MM.1S (cell line): ENCODE measurements around the gene STARD5.

Experiments used
- DNase-seq: peaks from one replicate; pipeline ENCODE4 v3.0.0-alpha.2; 2015
- H2AFZ ChIP-seq: fragments of 300-600 bp; sonication (generic); 2 replicates; pipeline ENCODE4 v1.6.0; 2016; ENCODE audit warnings: antibody characterized with exemption, low read length
- H3F3A ChIP-seq: fragments of 300-600 bp; sonication (generic); 2 replicates; pipeline ENCODE4 v1.6.1; 2016; ENCODE audit warnings: mild to moderate bottlenecking, antibody characterized with exemption, low read length, moderate library complexity, mixed read lengths; ENCODE audit not compliant: insufficient read depth
- H3K27ac ChIP-seq: fragments of 300-600 bp; sonication (generic); 2 replicates; pipeline ENCODE4 v1.5.1; 2016; ENCODE audit warnings: mild to moderate bottlenecking, low read length
- H3K27me3 ChIP-seq: fragments of 300-600 bp; sonication (generic); replicated peaks from 2 replicates; pipeline ENCODE4 v1.6.0; 2016; ENCODE audit warnings: low read length; ENCODE audit not compliant: insufficient read depth
- H3K36me3 ChIP-seq: fragments of 300-600 bp; sonication (generic); replicated peaks from 2 replicates; pipeline ENCODE4 v1.6.1; 2016; ENCODE audit warnings: mild to moderate bottlenecking, low read length, mixed read lengths; ENCODE audit not compliant: insufficient read depth
- H3K4me1 ChIP-seq: fragments of 300-600 bp; sonication (generic); 2 replicates; pipeline ENCODE4 v1.6.1; 2016; ENCODE audit warnings: low read length, mixed read lengths
- H3K4me2 ChIP-seq: fragments of 300-600 bp; sonication (generic); 2 replicates; pipeline ENCODE4 v1.6.0; 2016; ENCODE audit warnings: low read depth, low read length
- H3K4me3 ChIP-seq: fragments of 300-600 bp; sonication (generic); 2 replicates; pipeline ENCODE4 v1.5.1; 2016; ENCODE audit warnings: low read length, mixed read lengths
- H3K79me2 ChIP-seq: fragments of 300-600 bp; sonication (generic); 2 replicates; pipeline ENCODE4 v1.6.1; 2016; ENCODE audit warnings: mixed run types, low read length, mixed read lengths
- H3K9ac ChIP-seq: fragments of 300-600 bp; sonication (generic); 2 replicates; pipeline ENCODE4 v1.6.1; 2016; ENCODE audit warnings: low read length, mixed read lengths
- H3K9me2 ChIP-seq: fragments of 300-600 bp; sonication (generic); replicated peaks from 2 replicates; pipeline ENCODE4 v1.6.1; 2016; ENCODE audit warnings: mild to moderate bottlenecking, low read length, mixed read lengths; ENCODE audit not compliant: insufficient read depth
- H3K9me3 ChIP-seq: fragments of 300-600 bp; sonication (generic); replicated peaks from 2 replicates; pipeline ENCODE4 v1.6.1; 2016; ENCODE audit warnings: mild to moderate bottlenecking, low read length, mixed read lengths; ENCODE audit not compliant: insufficient read depth
- H4K20me1 ChIP-seq: fragments of 300-600 bp; sonication (generic); 2 replicates; pipeline ENCODE4 v1.6.1; 2016; ENCODE audit warnings: mild to moderate bottlenecking, low read length, moderate library complexity, mixed read lengths; ENCODE audit not compliant: insufficient read depth
- EZH2 ChIP-seq: fragments of 300-600 bp; sonication (generic); optimal IDR thresholded peaks from 2 replicates; pipeline ENCODE3; 2017; ENCODE audit warnings: low read depth, mild to moderate bottlenecking, antibody characterized with exemption, low read length, mixed read lengths
- EZH2phosphoT487 ChIP-seq: fragments of 300-600 bp; sonication (generic); IDR thresholded peaks from 2 replicates; pipeline ENCODE4 v1.6.1; 2018; ENCODE audit warnings: antibody characterized with exemption, low read length
- TF ChIP-seq, protein P1 (sequence below): fragments of 300-600 bp; sonication (generic); IDR thresholded peaks from 2 replicates; pipeline ENCODE4 v1.5.1; 2016; ENCODE audit warnings: antibody characterized with exemption, low read length, mixed read lengths

The STARD5 gene

DNA sequence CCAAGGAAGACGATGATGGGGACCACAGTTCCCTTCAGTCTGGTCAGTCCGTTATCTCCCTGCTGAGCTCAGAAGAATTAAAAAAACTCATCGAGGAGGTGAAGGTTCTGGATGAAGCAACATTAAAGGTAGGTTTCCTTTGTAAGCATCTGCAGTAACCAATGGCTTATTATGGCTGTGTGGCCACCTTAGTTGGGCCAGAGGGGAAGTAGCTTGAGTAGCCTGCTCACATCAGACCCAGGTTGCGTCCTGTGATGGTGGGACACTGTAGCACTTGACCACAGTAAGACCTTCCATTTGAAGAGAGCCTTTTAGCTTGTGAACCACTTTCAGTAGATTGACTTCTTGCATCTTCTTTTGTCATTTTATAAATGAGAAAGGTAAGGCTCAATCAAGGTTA, 22.6 kb downstream of the STARD5 start:
- Histone ChIP-seq H4K20me1 (no peaks in the 10 kb centered on the region), H3K4me3 (peak overlapping the region; percentile 77; the same call in 1 of the 2 replicates), H3K27me3 (no peaks in the 10 kb centered on the region), H3K36me3 (peaks cover 2% of the 10 kb centered on the region), H3K9me2 (no peaks in the 10 kb centered on the region), H3K79me2 (peaks cover 91% of the 10 kb centered on the region), H3K4me1 (peaks cover 60% of the 10 kb centered on the region), H3K9ac (peak overlapping the region; percentile 76; the same call in 1 of the 2 replicates), H3K27ac (peak overlapping the region; percentile 89), H2AFZ (no peak overlapping the region), H3K4me2 (peak overlapping the region; percentile 84), H3F3A (peaks cover 64% of the 10 kb centered on the region), H3K9me3 (no peaks in the 10 kb centered on the region)
- no peak for DNase-seq
- TF ChIP-seq EZH2phosphoT487 (no peak), EZH2 (no peak)
- TF ChIP-seq, protein P1, sequence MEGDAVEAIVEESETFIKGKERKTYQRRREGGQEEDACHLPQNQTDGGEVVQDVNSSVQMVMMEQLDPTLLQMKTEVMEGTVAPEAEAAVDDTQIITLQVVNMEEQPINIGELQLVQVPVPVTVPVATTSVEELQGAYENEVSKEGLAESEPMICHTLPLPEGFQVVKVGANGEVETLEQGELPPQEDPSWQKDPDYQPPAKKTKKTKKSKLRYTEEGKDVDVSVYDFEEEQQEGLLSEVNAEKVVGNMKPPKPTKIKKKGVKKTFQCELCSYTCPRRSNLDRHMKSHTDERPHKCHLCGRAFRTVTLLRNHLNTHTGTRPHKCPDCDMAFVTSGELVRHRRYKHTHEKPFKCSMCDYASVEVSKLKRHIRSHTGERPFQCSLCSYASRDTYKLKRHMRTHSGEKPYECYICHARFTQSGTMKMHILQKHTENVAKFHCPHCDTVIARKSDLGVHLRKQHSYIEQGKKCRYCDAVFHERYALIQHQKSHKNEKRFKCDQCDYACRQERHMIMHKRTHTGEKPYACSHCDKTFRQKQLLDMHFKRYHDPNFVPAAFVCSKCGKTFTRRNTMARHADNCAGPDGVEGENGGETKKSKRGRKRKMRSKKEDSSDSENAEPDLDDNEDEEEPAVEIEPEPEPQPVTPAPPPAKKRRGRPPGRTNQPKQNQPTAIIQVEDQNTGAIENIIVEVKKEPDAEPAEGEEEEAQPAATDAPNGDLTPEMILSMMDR: no peak

DNA sequence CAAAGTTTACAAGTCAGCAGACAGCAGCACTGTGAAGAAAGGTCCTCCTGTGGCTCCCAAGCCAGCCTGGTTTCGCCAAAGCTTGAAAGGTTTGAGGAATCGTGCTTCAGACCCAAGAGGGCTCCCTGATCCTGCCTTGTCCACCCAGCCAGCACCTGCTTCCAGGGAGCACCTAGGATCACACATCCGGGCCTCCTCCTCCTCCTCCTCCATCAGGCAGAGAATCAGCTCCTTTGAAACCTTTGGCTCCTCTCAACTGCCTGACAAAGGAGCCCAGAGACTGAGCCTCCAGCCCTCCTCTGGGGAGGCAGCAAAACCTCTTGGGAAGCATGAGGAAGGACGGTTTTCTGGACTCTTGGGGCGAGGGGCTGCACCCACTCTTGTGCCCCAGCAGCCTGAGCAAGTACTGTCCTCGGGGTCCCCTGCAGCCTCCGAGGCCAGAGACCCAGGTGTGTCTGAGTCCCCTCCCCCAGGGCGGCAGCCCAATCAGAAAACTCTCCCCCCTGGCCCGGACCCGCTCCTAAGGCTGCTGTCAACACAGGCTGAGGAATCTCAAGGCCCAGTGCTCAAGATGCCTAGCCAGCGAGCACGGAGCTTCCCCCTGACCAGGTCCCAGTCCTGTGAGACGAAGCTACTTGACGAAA, 24.2 kb downstream of the STARD5 start:
- no peak overlapping the region for H2AFZ ChIP-seq
- no peaks in the 10 kb centered on the region for H4K20me1 ChIP-seq
- H3K9me3 ChIP-seq: no peaks in the 10 kb centered on the region
- DNase-seq: no peak
- H3F3A ChIP-seq: peaks cover 76% of the 10 kb centered on the region
- TF ChIP-seq EZH2phosphoT487 (no peak), EZH2 (no peak)
- TF ChIP-seq, protein P1: no peak
- H3K4me3 ChIP-seq: peak overlapping the region; percentile 77
- peaks cover 69% of the 10 kb centered on the region for H3K4me1 ChIP-seq
- no peaks in the 10 kb centered on the region for H3K27me3 ChIP-seq
- H3K27ac ChIP-seq: peak overlapping the region; percentile 89
- H3K9me2 ChIP-seq: no peaks in the 10 kb centered on the region
- peak overlapping the region; percentile 76 for H3K9ac ChIP-seq
- H3K4me2 ChIP-seq: peak overlapping the region; percentile 84
- peaks cover 84% of the 10 kb centered on the region for H3K79me2 ChIP-seq
- H3K36me3 ChIP-seq: peaks cover 2% of the 10 kb centered on the region; the same call in 1 of the 2 replicates

DNA sequence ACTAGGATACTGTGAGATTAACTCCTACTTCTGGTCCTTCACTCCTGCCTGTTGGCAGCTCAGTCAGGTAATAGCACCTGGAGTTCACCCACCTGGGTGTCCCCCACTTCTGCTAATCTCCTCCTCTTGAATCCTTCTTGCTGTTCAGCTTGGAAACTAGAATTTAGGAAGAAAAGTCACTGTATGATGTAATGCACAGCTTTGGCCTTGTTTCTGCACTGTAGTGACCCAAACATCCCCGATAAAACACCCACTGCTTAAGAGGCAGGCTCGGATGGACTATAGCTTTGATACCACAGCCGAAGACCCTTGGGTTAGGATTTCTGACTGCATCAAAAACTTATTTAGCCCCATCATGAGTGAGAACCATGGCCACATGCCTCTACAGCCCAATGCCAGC, 24.8 kb downstream of the STARD5 start:
- peaks cover 79% of the 10 kb centered on the region for H3F3A ChIP-seq
- H3K4me1 ChIP-seq: peaks cover 69% of the 10 kb centered on the region
- peaks cover 78% of the 10 kb centered on the region for H3K79me2 ChIP-seq
- H3K27ac ChIP-seq: peak overlapping the region; percentile 89
- H4K20me1 ChIP-seq: no peaks in the 10 kb centered on the region
- DNase-seq: no peak
- peak overlapping the region; percentile 76 for H3K9ac ChIP-seq
- peak overlapping the region; percentile 77 for H3K4me3 ChIP-seq
- TF ChIP-seq, protein P1: no peak
- TF ChIP-seq EZH2phosphoT487: no peak
- no peak for TF ChIP-seq EZH2
- H3K9me3 ChIP-seq: no peaks in the 10 kb centered on the region
- peak overlapping the region; percentile 84 for H3K4me2 ChIP-seq
- H2AFZ ChIP-seq: no peak overlapping the region
- H3K36me3 ChIP-seq: peaks cover 2% of the 10 kb centered on the region; the same call in 1 of the 2 replicates
- H3K27me3 ChIP-seq: no peaks in the 10 kb centered on the region
- H3K9me2 ChIP-seq: no peaks in the 10 kb centered on the region
